Activated CD4-positive, CD25-positive, alpha-beta regulatory T cell treated with anti-CD3 and anti-CD28 coated beads, Interleukin-2, amount 50 U/mL, for 16 hours (primary cell): ENCODE measurements around the gene IARS1.

Experiments used
- DNase-seq: peaks from one replicate; pipeline ENCODE4 v3.0.0-alpha.2; 2020; ENCODE audit warnings: low read depth, low spot score

IARS1 gene

GRCh38 chr9:92295827-92296258 lies 2.3 kb upstream of the IARS1 start:
- DNase-seq, result no peak

- DNase-seq, result no peak
Observed at GRCh38 chr9:92295240-92295790, 1.8 kb upstream of the IARS1 start.

- no peak for DNase-seq
Observed at GRCh38 chr9:92294297-92294676, 790 bp upstream of the IARS1 start.

- no peak for DNase-seq
Observed at GRCh38 chr9:92293075-92293354, 482 bp downstream of the IARS1 start.

GRCh38 chr9:92292338-92293074 lies 991 bp downstream of the IARS1 start:
- DNase-seq, result no peak

- no peak for DNase-seq
Observed at GRCh38 chr9:92291577-92291976, 1.9 kb downstream of the IARS1 start.

GRCh38 chr9:92290785-92291429 lies 2.6 kb downstream of the IARS1 start:
- DNase-seq, result no peak

- DNase-seq, result no peak
Observed at GRCh38 chr9:92289708-92290390, 3.6 kb downstream of the IARS1 start.

- no peak for DNase-seq
Observed at GRCh38 chr9:92279302-92279701, 14.2 kb downstream of the IARS1 start.

- DNase-seq, result no peak
Observed at GRCh38 chr9:92278110-92278509, 15.4 kb downstream of the IARS1 start.

GRCh38 chr9:92276331-92277032 lies 17.0 kb downstream of the IARS1 start:
- DNase-seq, result no peak

- no peak for DNase-seq
Observed at GRCh38 chr9:92275541-92275940, 18.0 kb downstream of the IARS1 start.

- DNase-seq, result no peak
Observed at GRCh38 chr9:92270511-92270910, 23.0 kb downstream of the IARS1 start.

- DNase-seq, result no peak
Observed at GRCh38 chr9:92266486-92266885, 27.0 kb downstream of the IARS1 start.

GRCh38 chr9:92265154-92265553 lies 28.3 kb downstream of the IARS1 start:
- no peak for DNase-seq

GRCh38 chr9:92263131-92263530 lies 30.4 kb downstream of the IARS1 start:
- DNase-seq, result no peak

GRCh38 chr9:92257327-92257726 lies 36.2 kb downstream of the IARS1 start:
- DNase-seq, result no peak

GRCh38 chr9:92254381-92255337 lies 38.8 kb downstream of the IARS1 start:
- DNase-seq, result no peak

GRCh38 chr9:92253656-92254055 lies 39.8 kb downstream of the IARS1 start:
- no peak for DNase-seq

- no peak for DNase-seq
Observed at GRCh38 chr9:92247981-92248380, 45.5 kb downstream of the IARS1 start.

- no peak for DNase-seq
Observed at GRCh38 chr9:92247296-92247695, 46.2 kb downstream of the IARS1 start.
